ENCODE measurements around the gene CPLX3.
A peak's percentile ranks its signal among the peaks of the same experiment; 100 is the strongest.

Gene CPLX3

GRCh38 chr15:74786551-74787165 lies 39.8 kb upstream of the CPLX3 start:
- peaks cover 74% of the 10 kb centered on the region for H3K4me1 ChIP-seq (ENCODE audit: insufficient read depth, low read length)
- no peak overlapping the region for H2AFZ ChIP-seq (ENCODE audit: low read depth, low read length)
- peaks cover 91% of the 10 kb centered on the region for H3K79me2 ChIP-seq (ENCODE audit: insufficient read depth, low read length)
- H3K27ac ChIP-seq (ENCODE audit: low read length) = peak overlapping the region; percentile 90
- H3K27me3 ChIP-seq (ENCODE audit: insufficient read depth, low read length, poor library complexity) = no peaks in the 10 kb centered on the region
- ATAC-seq (ENCODE audit: insufficient read depth, low read depth) (no peak), DNase-seq (no peak)
- peaks cover 37% of the 10 kb centered on the region for H3K36me3 ChIP-seq (ENCODE audit: insufficient read depth, low read length)
- H3K9ac ChIP-seq (ENCODE audit: low read depth, low read length) = peak overlapping the region; percentile 60
- H3K4me3 ChIP-seq (ENCODE audit: low read depth in 1 of 2, low read length in 2 of 2) = peak overlapping the region in 1 of 2 experiments; percentile 55; a peak in 2 of 4 replicates
- H4K20me1 ChIP-seq (ENCODE audit: insufficient read depth, low read length) = peaks cover 75% of the 10 kb centered on the region
- no peak for TF ChIP-seq EZH2 (IDR thresholded peaks at IDR 0.05; ENCODE audit: borderline replicate concordance, low read depth, low read length, severe bottlenecking)
- TF ChIP-seq CTCF (IDR thresholded peaks at IDR 0.05; ENCODE audit: borderline replicate concordance, extremely low read depth, low read length, poor library complexity, severe bottlenecking) = no peak
- no peaks in the 10 kb centered on the region for H3K9me3 ChIP-seq (ENCODE audit: insufficient read depth, low read length, severe bottlenecking)
- peak overlapping the region; percentile 70 for H3K4me2 ChIP-seq (ENCODE audit: insufficient read depth, low read length)

- Histone ChIP-seq H3K27ac (ENCODE audit: low read length) (peak overlapping the region; percentile 90), H3K4me3 (ENCODE audit: low read depth in 1 of 2, low read length in 2 of 2) (peak overlapping the region in 1 of 2 experiments; percentile 55; a peak in 2 of 4 replicates), H3K9me3 (ENCODE audit: insufficient read depth, low read length, severe bottlenecking) (no peaks in the 10 kb centered on the region), H2AFZ (ENCODE audit: low read depth, low read length) (peak overlapping the region; percentile 55; the same call in 1 of the 2 replicates), H4K20me1 (ENCODE audit: insufficient read depth, low read length) (peaks cover 83% of the 10 kb centered on the region), H3K27me3 (ENCODE audit: insufficient read depth, low read length, poor library complexity) (no peaks in the 10 kb centered on the region), H3K36me3 (ENCODE audit: insufficient read depth, low read length) (peaks cover 44% of the 10 kb centered on the region), H3K79me2 (ENCODE audit: insufficient read depth, low read length) (peaks cover 93% of the 10 kb centered on the region), H3K9ac (ENCODE audit: low read depth, low read length) (peak overlapping the region; percentile 60), H3K4me1 (ENCODE audit: insufficient read depth, low read length) (peaks cover 73% of the 10 kb centered on the region), H3K4me2 (ENCODE audit: insufficient read depth, low read length) (peak overlapping the region; percentile 70)
- peak; percentile 94 for DNase-seq
- TF ChIP-seq CTCF (IDR thresholded peaks at IDR 0.05; ENCODE audit: borderline replicate concordance, extremely low read depth, low read length, poor library complexity, severe bottlenecking) (peak; percentile 94), EZH2 (IDR thresholded peaks at IDR 0.05; ENCODE audit: borderline replicate concordance, low read depth, low read length, severe bottlenecking) (no peak)
- peak; percentile 85 for ATAC-seq (ENCODE audit: insufficient read depth, low read depth)
Observed at GRCh38 chr15:74787251-74788041, 39.0 kb upstream of the CPLX3 start.

- no peak for TF ChIP-seq EZH2 (IDR thresholded peaks at IDR 0.05; ENCODE audit: borderline replicate concordance, low read depth, low read length, severe bottlenecking)
- no peak for TF ChIP-seq CTCF (IDR thresholded peaks at IDR 0.05; ENCODE audit: borderline replicate concordance, extremely low read depth, low read length, poor library complexity, severe bottlenecking)
- H3K27me3 ChIP-seq (ENCODE audit: insufficient read depth, low read length, poor library complexity) = no peaks in the 10 kb centered on the region
- no peak overlapping the region for H2AFZ ChIP-seq (ENCODE audit: low read depth, low read length)
- peak overlapping the region in 1 of 2 experiments; percentile 55; a peak in 2 of 4 replicates for H3K4me3 ChIP-seq (ENCODE audit: low read depth in 1 of 2, low read length in 2 of 2)
- ATAC-seq (ENCODE audit: insufficient read depth, low read depth) (no peak), DNase-seq (no peak)
- H3K9me3 ChIP-seq (ENCODE audit: insufficient read depth, low read length, severe bottlenecking) = no peaks in the 10 kb centered on the region
- H3K4me2 ChIP-seq (ENCODE audit: insufficient read depth, low read length) = peak overlapping the region; percentile 70
- peaks cover 48% of the 10 kb centered on the region for H3K36me3 ChIP-seq (ENCODE audit: insufficient read depth, low read length)
- peak overlapping the region; percentile 90 for H3K27ac ChIP-seq (ENCODE audit: low read length)
- peak overlapping the region; percentile 60 for H3K9ac ChIP-seq (ENCODE audit: low read depth, low read length)
- peaks cover 93% of the 10 kb centered on the region for H3K79me2 ChIP-seq (ENCODE audit: insufficient read depth, low read length)
- H3K4me1 ChIP-seq (ENCODE audit: insufficient read depth, low read length) = peaks cover 66% of the 10 kb centered on the region
- peaks cover 83% of the 10 kb centered on the region for H4K20me1 ChIP-seq (ENCODE audit: insufficient read depth, low read length)
Observed at GRCh38 chr15:74788042-74788682, 38.3 kb upstream of the CPLX3 start.

Measured in DND-41 (cell line).